Embryonic facial prominence (tissue), 1 donor: ENCODE measurements around the gene CNTNAP3.
"Not testable (repeated sequence)": the region's sequence is repeated elsewhere in the genome, so short reads cannot be mapped to it uniquely, and the experiment has no call there.

Experiments
- DNase-seq: peaks from one replicate; pipeline ENCODE4 v3.0.0-alpha.2; 2016; ENCODE audit errors: extremely low spot score

The CNTNAP3 gene

GRCh38 chr9:39073537-39073936 is 214.4 kb downstream of the CNTNAP3 start:
- not testable (repeated sequence) for DNase-seq

- DNase-seq, result not testable (repeated sequence)
These were observed 220.3 kb downstream of the CNTNAP3 start for GRCh38 chr9:39067683-39068082.

- DNase-seq, result not testable (repeated sequence)
These were observed 225.0 kb downstream of the CNTNAP3 start for GRCh38 chr9:39062966-39063365.

GRCh38 chr9:39054453-39054852 is 233.5 kb downstream of the CNTNAP3 start:
- DNase-seq, result not testable (repeated sequence)

- not testable (repeated sequence) for DNase-seq
These were observed 241.1 kb downstream of the CNTNAP3 start for GRCh38 chr9:39046833-39047232.

- DNase-seq, result not testable (repeated sequence)
These were observed 245.6 kb downstream of the CNTNAP3 start for GRCh38 chr9:39042352-39042803.

- DNase-seq, result not testable (repeated sequence)
These were observed 246.2 kb downstream of the CNTNAP3 start for GRCh38 chr9:39041774-39042173.

GRCh38 chr9:39039148-39039547 is 248.8 kb downstream of the CNTNAP3 start:
- DNase-seq, result not testable (repeated sequence)

- not testable (repeated sequence) for DNase-seq
These were observed 249.7 kb downstream of the CNTNAP3 start for GRCh38 chr9:39038221-39038620.

- DNase-seq, result not testable (repeated sequence)
These were observed 254.1 kb downstream of the CNTNAP3 start for GRCh38 chr9:39033849-39034248.

- DNase-seq, result not testable (repeated sequence)
These were observed 257.6 kb downstream of the CNTNAP3 start for GRCh38 chr9:39030204-39031019.

GRCh38 chr9:39028855-39029254 is 259.1 kb downstream of the CNTNAP3 start:
- not testable (repeated sequence) for DNase-seq

GRCh38 chr9:39028168-39028567 is 259.8 kb downstream of the CNTNAP3 start:
- DNase-seq, result not testable (repeated sequence)

GRCh38 chr9:39025911-39026588 is 261.9 kb downstream of the CNTNAP3 start:
- DNase-seq, result not testable (repeated sequence)
